Bronchial epithelial cell (primary cell): ENCODE measurements around the gene RMDN2. TPM values are rescaled to one million over a fixed set of nuclear protein-coding genes. Genes with fewer than 3 reads are reported as not detected.
"Not testable (repeated sequence)": the region's sequence is repeated elsewhere in the genome, so short reads cannot be mapped to it uniquely, and the experiment has no call there.

Source experiments
- DNase-seq: peaks from one replicate; pipeline ENCODE4 v3.0.0-alpha.2; 2010; ENCODE audit warnings: low read depth
- FAIRE-seq: peaks from 2 replicates; lab custom pipeline; 2011; peaks lifted over from hg19 to GRCh38; lab: Jason Lieb, UNC
- H3K27me3 ChIP-seq: 2 replicates; pipeline ENCODE4 v1.5.1; 2011; ENCODE audit warnings: low read length; ENCODE audit not compliant: control insufficient read depth, insufficient read depth
- H3K36me3 ChIP-seq: 2 replicates; pipeline ENCODE4 v1.5.1; 2011; ENCODE audit warnings: low read length; ENCODE audit not compliant: control insufficient read depth, insufficient read depth
- H3K4me3 ChIP-seq: 2 replicates; pipeline ENCODE4 v1.5.1; 2011; ENCODE audit warnings: mild to moderate bottlenecking, low read depth, low read length, control low read depth
- CTCF ChIP-seq: IDR thresholded peaks from 2 replicates; pipeline ENCODE4 v1.5.1; 2011; ENCODE audit warnings: mild to moderate bottlenecking, moderate library complexity, low read length, control low read depth, inconsistent platforms; ENCODE audit not compliant: insufficient read depth, severe bottlenecking
- total RNA-seq: library from RNA; depleted of rRNA; stranded (reverse); fragments of >200 nt; gene quantifications from 2 replicates; pipeline ENCODE4 v1.2.1, GENCODE V29; 2014

Gene RMDN2
- total RNA-seq, 1 donor from 2014 or later, result 1.3 TPM

GRCh38 chr2:37944268-37944667, 19.2 kb downstream of the RMDN2 start:
- H3K4me3 ChIP-seq, result no peak overlapping the region
- no peaks in the 10 kb centered on the region for H3K36me3 ChIP-seq
- no peaks in the 10 kb centered on the region for H3K27me3 ChIP-seq
- no peak for TF ChIP-seq CTCF
- FAIRE-seq, result no peak
- no peak for DNase-seq

GRCh38 chr2:37947306-37947705, 22.2 kb downstream of the RMDN2 start:
- no peak overlapping the region for H3K4me3 ChIP-seq

GRCh38 chr2:37962018-37962739, 37.1 kb downstream of the RMDN2 start:
- not testable (repeated sequence) for H3K4me3 ChIP-seq, H3K27me3 ChIP-seq, H3K36me3 ChIP-seq, FAIRE-seq, DNase-seq

More at GRCh38 chr2:37947306-37947705, 22.2 kb downstream of the RMDN2 start:
- no peak for TF ChIP-seq CTCF
- no peaks in the 10 kb centered on the region for H3K27me3 ChIP-seq
- H3K36me3 ChIP-seq, result no peaks in the 10 kb centered on the region
- DNase-seq (no peak), FAIRE-seq (no peak)

GRCh38 chr2:37962740-37963121, 37.6 kb downstream of the RMDN2 start:
- FAIRE-seq, DNase-seq, H3K36me3 ChIP-seq, H3K27me3 ChIP-seq, H3K4me3 ChIP-seq: not testable (repeated sequence)

GRCh38 chr2:37963901-37964300, 38.8 kb downstream of the RMDN2 start:
- not testable (repeated sequence) for FAIRE-seq, H3K27me3 ChIP-seq, H3K36me3 ChIP-seq, H3K4me3 ChIP-seq, DNase-seq

GRCh38 chr2:37966326-37966725, 41.2 kb downstream of the RMDN2 start:
- Histone ChIP-seq H3K27me3 (no peaks in the 10 kb centered on the region), H3K4me3 (no peak overlapping the region), H3K36me3 (no peaks in the 10 kb centered on the region)
- DNase-seq (no peak), FAIRE-seq (no peak)
- TF ChIP-seq CTCF, result no peak

- no peak for FAIRE-seq
- no peak for DNase-seq
- Histone ChIP-seq H3K27me3 (no peaks in the 10 kb centered on the region), H3K36me3 (no peaks in the 10 kb centered on the region), H3K4me3 (no peak overlapping the region)
- no peak for TF ChIP-seq CTCF
These were observed 44.6 kb downstream of the RMDN2 start for GRCh38 chr2:37969731-37970130.
